Right lobe of liver (tissue), 4 donors: ENCODE results near the gene SPOCK1.

ENCODE experiments used
- CTCF ChIP-seq, 4 donors: fragments of 200-600 bp in 3 of 4; fragments of 450-650 bp in 1 of 4; IDR thresholded peaks; one replicate each; pipeline versions ENCODE4 v1.5.1 to v1.8.0; 2016 to 2022; ENCODE audit warnings: antibody characterized with exemption in 4 of 4, mild to moderate bottlenecking in 2 of 4
- POLR2A ChIP-seq: fragments of 450-650 bp; IDR thresholded peaks from one replicate; pipeline ENCODE4 v1.6.1; 2017; ENCODE audit warnings: antibody characterized with exemption, mild to moderate bottlenecking
- donor health status: DM: no; HTN: no; CAD: no.
- donor health status: DM: no; HTN: no; CAD: no.
- donor health status: DM: no; HTN: yes; CAD: no.

DNA sequence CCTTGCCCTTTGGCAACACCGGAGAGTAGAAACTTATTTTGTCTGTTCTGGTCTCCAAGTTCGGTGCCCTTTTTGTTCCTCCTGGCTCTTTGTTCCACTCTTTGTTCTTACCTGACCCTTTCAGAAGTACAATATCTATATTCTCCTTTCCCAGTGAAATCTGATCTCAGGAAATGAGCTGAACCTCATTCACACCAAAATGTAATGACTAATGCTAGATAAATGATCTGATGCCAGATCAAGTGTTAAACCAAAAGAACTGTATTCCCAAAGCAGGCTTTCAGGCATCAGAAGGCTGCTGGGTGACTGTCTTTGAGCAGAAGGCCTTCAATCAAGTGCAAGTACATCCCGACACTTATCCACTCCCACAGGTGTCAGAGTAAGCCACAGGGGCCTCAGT is 156.4 kb downstream of the SPOCK1 start:
- TF ChIP-seq CTCF (IDR thresholded peaks at IDR 0.05), result no peak
- TF ChIP-seq POLR2A, result no peak
